GF-D8 (cell line): ENCODE data around the gene NOXA1.
"Not testable (repeated sequence)": the region's sequence is repeated elsewhere in the genome, so short reads cannot be mapped to it uniquely, and the experiment has no call there.

Source experiments
- DNase-seq: peaks from one replicate; lab custom pipeline; 2025; lab: John Stamatoyannopoulos, UW

Gene NOXA1

GRCh38 chr9:137465000-137465719 lies 42.0 kb downstream of the NOXA1 start:
- DNase-seq = no peak

DNA sequence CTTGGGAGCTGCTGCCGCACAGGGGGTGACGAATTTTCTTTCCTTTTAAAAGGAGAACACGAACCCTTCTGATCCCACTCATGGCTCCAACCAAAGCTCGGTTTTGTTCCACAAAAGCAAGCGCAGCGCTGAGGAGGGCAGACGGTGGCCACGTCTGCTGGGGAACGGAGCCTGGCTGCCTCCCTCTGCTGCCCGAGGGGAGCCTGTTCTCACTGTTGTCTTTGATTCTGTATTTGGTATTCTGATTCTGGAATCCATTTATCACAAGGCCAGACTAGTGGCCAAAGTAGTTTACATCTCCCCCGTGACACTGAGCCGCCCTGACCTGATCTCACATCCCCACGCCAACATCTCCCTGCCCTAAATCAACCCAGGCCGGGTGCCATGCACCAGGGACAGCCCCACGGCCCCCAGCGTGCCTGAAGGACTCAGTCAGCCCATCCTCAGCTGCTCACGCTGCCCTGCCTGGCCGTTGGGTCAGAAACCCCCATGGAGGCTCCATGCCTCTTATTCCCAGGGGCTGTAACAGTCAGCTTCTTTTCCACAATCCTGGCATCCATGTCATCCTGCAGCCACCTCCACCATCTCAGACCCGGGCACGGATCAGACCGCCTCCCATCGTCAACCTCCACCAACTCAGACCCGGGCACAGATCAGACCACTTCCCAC lies 42.7 kb downstream of the NOXA1 start:
- DNase-seq = no peak

DNA sequence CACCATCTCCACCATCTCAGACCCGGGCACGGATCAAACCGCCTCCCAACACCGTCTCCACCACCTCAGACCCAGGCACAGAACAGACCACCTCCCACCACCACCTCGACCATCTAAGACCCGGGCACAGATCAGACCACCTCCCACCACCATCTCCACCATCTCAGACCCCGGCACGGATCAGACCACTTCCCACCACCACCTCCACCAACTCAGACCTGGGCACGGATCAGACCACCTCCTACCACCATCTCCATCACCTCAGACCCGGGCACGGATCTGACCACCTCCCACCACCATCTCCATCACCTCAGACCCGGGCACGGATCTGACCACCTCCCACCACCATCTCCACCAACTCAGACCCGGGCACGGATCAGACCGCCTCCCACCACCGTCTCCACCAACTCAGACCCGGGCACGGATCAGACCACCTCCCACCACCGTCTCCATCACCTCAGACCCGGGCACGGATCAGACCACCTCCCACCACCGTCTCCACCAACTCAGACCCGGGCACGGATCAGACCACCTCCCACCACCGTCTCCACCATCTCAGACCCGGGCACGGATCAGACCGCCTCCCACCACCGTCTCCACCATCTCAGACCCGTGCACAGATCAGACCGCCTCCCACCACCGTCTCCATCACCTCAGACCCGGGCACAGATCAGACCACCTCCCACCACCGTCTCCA lies 43.3 kb downstream of the NOXA1 start:
- not testable (repeated sequence) for DNase-seq

DNA sequence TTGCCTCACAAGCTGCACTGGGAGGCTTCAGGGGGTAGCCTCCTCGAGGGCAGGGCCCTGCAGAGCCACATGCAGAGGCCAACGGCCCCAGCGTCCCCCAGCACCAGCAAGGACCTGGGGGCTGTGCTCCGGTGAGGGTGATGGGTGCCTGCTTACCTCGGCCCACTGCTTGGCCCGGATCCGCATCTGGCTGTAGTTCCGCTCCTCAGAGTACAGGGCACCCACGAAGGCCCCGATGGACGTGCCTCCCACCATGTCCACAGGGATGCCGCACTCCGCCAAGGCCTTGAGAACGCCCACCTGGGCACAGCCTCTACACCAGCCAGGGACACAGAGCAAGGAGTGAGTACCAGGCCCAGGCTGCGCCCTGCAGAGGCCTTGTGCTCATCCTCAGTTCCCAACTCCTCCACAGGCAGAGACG lies 44.0 kb downstream of the NOXA1 start:
- DNase-seq = no peak

DNA sequence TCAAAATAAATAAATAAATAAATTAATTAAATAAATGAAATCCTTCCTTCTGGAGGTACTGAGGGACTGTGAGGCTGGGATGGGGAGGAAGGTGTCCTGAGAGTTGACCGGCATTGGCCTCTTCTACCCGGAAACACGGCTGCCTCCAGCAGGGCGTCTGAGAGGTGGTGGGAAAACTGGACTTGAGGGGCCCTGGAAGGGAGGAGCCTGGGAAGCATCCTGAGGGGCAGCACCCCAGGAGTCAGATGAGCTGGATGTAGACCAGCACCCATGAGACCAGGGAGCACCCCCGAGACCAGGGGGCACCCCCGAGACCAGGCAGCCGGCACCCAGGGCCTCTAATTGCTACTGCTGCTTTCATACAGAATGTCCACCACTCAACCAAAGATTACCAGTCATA lies 44.7 kb downstream of the NOXA1 start:
- no peak for DNase-seq

DNA sequence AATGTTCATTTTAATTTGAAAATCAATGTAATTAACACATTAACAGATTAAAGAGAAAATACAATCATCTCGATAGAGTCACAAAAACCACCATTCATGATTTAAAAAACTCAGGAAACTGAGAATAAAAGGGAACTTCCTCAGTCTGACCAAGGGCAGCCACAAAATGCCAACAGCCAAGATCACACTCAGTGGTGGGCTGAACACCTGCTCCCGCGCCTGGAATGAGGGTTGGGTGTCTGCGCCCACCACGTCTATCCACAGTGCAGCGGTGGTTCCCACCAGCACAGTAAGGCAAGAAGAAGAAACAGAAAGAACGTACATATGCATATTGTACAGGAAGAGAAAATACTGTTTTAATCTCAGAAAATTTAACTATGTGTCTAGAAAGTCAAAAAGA lies 47.6 kb downstream of the NOXA1 start:
- DNase-seq = no peak

DNA sequence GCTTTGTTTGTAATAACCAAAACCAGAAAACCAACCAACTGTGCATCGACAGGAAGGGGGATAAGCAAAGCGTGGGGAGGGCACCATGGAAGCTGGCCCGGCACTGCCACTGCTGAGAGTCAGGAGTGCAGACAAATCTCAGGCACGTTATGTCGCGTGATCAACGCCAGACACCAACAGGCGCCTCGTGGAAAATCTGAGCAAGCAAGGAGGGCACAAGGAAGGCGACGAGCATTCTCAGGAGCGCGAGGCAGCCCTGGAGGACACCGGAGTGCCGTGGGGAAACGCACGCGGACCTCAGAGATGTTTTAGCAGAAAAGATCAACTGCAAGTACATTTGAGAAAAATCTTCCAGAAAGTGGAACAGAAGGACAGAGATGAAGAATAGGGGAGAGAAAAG lies 51.1 kb downstream of the NOXA1 start:
- DNase-seq = no peak

GRCh38 chr9:137475666-137476065 lies 52.5 kb downstream of the NOXA1 start:
- no peak for DNase-seq

GRCh38 chr9:137476856-137477255 lies 53.7 kb downstream of the NOXA1 start:
- DNase-seq = no peak

DNA sequence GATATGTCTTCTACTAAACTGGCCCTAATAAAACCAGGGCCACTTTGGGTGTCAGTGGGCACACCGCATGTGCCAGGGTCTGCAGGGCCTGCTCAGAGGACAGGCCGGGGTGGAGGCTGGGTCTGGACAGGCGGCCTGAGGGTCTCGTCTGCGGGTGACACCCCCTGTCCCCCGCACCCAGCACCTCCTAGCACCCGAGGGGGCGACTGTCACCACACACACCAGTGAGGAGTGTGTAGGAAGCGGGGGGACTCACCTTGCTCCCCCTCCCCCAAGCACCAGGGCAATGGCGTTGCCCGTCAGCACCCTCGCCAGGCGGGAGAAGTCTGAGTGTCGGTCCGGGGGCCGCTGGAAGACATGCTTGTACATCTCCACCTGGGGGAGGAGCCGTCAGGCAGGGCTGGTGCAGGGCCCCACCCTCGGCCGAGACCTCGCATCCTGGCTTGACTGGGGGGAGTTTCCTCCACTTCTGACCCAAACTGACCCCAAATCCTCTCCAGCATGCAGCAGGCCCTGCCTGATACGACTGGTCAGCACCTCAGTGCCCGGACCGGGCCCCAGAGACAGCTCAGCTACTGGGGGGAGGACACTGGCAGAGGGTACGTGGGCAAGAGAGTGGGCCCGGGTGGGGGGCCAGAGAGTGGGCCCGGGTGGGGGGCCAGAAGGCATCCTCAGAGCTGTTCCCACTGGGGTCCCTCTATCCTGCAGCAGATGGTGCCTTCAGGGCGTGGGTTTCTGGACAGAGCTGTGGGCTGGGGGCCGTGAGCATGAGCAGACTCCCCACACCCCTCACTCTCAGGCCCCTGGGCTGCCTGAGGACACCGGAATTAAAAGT lies 54.8 kb downstream of the NOXA1 start:
- DNase-seq = no peak

DNA sequence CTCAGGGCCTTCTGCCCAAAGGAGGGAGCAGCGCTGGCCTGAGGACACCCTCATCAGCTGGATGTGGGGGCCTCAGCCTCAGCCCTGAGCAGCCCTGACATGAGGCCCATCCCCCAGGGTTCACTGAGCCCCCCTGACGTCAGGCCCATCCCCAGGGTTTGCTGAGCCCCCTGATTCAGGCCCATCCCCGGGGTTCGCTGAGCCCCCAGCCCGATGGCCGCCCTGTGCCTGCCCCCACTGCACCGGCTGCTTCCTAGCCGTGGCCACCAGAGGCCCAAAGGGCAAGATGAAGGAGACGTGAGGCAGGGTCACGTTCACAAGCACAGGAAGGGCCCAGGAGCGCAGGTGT lies 55.4 kb downstream of the NOXA1 start:
- no peak for DNase-seq

DNA sequence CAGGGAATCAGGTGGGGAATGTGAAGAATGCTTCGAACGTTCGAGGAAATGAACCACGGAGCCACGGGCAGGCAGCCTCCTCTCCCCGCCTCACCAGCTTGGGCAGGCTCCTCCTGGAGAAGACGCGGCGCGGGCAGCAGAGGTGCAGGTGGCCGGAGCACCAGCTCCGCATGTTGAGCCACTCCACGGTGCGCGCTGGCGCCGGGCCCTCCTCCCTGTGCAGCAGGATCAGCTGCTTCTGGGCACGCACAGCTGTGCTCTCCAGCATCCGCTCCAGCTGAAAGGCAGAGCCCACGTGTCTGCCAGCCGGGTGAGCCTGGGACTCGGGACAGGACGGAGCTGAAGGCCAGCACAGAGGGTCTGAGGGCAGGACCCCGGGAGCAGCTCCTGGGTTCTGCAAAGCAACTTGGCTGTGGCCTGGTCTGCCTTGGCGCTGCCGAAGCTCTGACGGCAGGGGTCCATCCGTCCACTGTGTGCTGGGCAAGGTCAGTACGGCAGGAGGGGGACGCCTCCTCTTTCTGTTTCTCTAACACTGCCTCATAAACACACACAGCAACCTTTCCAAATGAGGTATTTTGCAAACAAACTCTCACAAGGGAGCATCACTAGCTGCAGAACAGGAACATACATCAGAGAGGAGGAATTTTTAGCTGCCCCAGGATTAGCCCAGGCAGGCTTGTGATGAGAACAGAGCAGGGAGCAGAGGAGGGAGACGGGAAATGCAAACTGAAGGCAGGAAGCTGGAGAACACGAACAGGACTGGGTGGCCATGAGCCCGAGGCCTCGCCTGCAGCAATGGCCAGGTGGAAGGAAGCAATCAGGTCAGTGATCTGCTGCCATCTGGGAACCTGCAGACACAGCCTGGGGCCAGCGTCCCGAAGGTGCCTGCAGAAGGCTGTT lies 56.0 kb downstream of the NOXA1 start:
- DNase-seq = no peak

GRCh38 chr9:137479892-137480685 lies 56.9 kb downstream of the NOXA1 start:
- DNase-seq = no peak

DNA sequence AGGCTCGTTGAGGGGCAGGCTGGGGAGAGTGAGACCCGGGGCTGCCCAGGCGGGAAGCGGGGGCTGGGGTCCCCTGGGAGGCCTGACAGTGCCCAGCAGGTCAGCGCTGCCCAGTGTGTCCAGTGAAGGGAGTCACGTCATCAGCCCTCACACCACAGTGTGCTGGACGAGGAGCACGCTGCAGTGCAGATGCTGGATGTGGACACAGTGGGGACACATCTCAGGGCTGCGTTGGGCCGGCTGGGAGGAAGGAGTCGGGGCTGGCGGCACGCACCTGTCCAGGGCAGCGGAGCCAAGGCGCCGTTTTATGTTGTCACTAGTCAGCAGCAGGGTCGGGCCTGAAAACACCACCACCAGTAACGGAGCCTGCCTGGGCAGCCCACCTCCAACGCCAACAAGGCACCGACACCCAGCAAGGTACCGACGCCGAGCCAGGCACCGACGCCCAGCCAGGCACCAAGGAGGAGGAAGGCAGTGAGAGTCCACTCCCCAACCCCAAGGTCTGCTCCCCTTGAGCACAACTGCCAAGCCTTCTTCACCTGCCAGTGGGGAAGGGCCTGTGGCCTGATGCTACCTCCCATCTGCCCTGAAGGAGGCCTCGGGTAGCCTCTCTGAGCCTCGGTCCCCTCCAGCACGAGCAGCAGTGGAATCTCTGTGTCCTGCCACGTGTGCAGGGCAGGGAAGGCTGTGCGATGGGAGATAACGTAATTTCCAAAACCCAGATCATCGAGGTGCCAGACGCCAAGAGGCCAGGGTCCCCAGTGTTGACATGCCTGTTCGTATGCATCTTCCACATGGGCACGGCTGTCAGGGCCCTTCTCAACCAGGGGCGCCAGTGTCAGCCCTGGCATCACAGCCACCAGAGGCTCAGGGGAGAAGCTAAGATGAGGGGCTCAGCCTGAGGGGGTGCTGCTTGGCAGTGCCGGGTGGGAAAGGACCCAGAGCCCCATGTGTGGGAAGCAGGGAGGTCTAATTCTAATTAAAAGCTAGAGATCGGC lies 57.8 kb downstream of the NOXA1 start:
- no peak for DNase-seq

DNA sequence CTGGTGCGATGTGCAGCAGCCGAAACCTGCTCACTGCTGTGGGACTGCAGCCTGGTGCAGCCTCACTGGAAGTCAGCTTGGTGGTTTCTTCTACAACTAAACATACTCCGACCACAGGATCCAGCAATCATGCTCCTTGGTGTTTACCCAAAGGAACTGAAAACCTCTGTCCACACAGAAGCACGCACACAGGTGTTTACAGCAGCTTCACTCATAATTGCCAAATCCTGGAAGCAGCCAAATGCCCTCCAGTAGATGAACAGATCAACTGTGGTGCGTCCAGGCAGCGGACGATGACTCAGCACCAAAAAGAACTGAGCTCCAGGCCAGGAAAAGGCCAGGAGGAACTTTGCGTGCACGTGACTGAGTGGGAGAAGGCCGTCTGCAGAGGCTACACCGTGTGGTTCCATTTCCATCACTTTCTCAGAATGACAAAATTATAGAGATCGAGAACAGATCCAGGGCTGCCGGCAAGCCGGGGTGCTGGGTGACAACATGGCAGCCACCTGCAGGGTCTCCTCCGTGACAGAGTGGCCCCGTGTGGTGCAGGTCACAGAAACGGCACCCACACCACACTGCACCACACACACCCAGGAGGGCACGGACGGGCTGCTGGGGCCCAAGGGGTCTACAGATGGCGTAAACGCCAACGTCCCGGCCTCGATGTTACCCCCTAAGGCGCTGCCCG lies 59.0 kb downstream of the NOXA1 start:
- peak; percentile 55 for DNase-seq
